GM18858 (cell line): ENCODE measurements around the gene PCYOX1L.

Experiments
- ATAC-seq: cut with Tn5 transposase; IDR thresholded peaks from one replicate; pipeline ENCODE4 v1.9.1; 2021; ENCODE audit not compliant: unreplicated experiment

Gene PCYOX1L

DNA sequence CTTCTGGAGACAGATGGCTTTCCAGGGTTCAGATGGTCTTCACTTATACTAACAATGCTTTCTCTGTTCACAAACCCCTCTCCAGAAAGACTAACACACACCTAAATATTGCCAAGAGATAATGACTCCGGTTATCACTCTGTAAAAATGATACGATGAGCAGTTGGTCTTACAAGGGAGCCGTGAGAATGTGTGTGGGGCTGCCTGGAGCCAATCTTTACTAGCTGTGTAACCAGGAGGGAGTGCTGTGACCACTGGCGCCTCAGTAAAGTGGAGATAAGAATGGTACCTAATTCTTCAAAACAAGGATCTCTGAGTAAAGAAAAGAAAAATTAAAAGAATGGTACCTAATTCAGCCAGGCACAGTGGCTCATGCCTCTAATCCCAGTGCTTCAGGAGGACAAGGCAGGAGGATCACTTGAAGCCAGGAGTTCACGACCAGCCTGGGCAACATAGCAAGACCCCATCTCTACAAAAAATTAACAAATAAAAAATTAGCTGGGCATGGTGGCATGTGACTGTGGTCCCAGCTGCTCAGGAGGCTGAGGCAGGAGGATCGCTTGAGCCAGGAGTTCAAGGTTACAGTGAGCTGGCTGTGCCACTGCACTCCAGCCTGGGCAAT lies 61.2 kb downstream of the PCYOX1L start:
- no peak for ATAC-seq
